ENCODE results near the gene L3MBTL4.
"Not testable (repeated sequence)": the region's sequence is repeated elsewhere in the genome, so short reads cannot be mapped to it uniquely, and the experiment has no call there.

Gene L3MBTL4

GRCh38 chr18:6185782-6186181, 228.9 kb downstream of the L3MBTL4 start:
- DNase-seq (ENCODE audit: low read depth) = not testable (repeated sequence)

DNA sequence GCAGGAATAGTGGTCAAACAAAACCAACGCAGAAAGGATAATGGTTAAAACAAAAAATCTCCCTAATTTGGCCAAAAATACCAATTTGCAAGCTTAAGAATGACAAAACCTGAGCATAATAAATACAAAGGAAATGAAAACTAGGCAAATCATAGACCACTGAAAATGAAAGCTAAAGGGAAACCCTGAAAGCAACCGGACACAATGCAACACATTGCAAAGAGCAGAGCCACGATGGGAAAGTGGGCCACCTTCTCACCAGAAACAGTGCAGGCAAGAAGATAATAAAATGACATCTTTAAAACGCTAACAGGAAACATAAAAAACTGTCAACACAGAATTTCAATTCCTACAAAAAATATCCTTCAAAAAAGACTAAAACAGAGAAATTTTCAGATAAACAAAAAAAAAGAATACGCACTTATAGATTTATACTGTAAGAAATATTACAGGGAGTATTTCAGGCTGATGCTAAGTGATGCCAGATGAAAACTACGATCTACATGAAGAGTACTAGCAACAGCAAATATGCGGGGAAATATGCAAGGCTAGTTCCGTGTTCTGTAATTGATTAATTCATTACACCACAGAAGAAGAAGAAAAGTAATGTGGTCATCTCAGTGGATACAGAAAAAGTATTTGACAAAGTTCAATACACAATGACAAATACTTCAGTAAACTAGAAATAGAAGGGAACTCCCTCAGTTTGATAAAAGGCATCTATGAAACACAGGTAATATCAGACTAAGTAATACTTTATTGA, 239.5 kb downstream of the L3MBTL4 start:
- no peak for DNase-seq (ENCODE audit: low read depth)

DNA sequence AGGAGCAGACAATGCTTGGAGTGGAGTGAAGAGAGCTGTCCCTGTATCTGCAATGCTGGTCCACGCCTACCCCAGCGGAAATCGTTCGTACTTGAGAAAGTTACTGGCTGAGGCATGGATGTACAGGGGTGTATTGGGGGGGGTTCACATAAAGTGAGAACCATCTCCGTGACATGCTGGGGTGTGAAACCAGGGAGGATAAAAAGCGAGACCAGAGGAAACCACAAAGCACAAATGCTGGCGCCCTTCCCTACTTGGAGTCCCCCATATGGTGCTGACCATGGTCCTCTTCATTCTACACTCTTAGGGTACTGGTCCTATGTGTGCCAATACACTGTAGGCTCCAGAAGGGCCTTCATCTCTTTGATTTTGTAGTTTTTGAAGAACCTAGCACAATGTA, 244.1 kb downstream of the L3MBTL4 start:
- no peak for DNase-seq (ENCODE audit: low read depth)

GRCh38 chr18:6161549-6161948, 253.2 kb downstream of the L3MBTL4 start:
- DNase-seq (ENCODE audit: low read depth) = no peak

- no peak for DNase-seq (ENCODE audit: low read depth)
Measured at GRCh38 chr18:6159426-6159825, 255.3 kb downstream of the L3MBTL4 start.

DNA sequence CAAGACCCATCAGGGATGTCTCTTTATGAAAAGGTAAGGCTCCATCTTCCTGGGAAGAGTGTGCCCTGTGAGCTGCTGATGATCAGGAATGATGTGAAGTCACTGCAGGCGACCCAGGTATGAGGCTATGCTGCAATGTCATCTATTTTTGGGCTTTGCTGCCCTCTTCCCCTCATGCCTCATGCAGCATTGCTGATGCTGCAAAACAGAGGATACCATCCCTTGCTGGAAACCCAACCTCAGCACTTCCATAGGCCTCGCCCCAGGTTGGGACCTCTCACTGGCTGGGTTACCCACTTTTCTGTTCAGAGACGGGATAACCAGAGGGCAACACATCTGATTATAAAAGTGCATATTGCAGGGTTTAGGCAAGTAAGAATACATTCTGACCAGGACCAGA, 255.8 kb downstream of the L3MBTL4 start:
- DNase-seq (ENCODE audit: low read depth) = no peak

DNA sequence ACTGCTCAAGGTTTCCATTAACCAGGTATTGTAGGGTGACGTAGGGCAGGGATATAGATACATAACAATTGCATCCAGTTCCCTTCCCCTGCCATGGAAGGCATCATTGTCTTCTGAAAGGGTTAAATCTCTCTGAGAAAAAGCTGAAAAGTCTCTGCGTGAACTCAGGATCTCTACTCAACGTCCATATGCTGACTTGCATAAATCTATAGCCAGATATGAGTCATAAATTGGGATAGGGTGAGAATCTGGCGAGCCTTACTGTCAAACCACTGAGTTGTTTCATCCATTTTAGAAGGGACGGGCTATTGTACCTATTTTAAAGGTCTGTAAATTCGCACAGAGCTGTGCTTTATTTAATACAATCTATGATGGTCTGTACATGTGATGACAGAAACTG, 258.3 kb downstream of the L3MBTL4 start:
- no peak for DNase-seq (ENCODE audit: low read depth)

DNA sequence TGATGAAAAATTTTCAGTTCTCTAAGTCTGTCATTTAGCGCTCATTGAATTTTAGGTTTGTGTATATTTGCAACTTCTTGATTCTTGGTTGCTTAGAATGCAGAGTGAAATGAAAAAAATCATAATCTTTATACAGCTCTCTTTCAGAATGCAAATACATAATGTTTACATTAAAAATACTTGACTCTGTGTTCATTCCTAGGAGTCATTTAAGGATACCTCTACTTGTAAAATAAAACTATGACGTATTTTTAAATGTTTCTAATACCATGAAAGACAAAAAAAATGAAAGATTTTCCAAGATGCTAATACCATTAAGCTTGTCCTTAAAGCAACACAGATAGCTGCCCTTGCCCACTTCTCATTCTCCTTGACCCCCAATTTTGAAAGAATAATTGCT, 259.0 kb downstream of the L3MBTL4 start:
- no peak for DNase-seq (ENCODE audit: low read depth)

GRCh38 chr18:6150430-6150829, 264.3 kb downstream of the L3MBTL4 start:
- no peak for DNase-seq (ENCODE audit: low read depth)

DNA sequence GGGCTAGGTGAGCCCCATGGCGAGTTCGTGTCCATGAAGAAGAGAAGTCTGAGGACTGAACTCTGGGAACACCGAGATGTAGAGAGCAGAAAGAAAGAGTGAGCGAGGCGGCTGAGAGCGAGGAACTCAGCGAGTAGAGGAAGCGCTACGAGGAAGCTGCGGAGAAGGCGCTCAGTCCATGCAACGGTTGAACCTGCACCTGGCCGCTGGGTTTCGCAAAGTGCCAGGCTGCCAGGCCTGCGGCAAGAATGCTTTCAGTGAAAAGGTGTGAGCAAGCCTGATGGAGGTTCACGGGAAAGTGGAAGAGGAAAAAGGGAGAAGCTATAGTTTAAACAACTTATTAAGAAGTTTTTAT, 268.4 kb downstream of the L3MBTL4 start:
- no peak for DNase-seq (ENCODE audit: low read depth)

DNA sequence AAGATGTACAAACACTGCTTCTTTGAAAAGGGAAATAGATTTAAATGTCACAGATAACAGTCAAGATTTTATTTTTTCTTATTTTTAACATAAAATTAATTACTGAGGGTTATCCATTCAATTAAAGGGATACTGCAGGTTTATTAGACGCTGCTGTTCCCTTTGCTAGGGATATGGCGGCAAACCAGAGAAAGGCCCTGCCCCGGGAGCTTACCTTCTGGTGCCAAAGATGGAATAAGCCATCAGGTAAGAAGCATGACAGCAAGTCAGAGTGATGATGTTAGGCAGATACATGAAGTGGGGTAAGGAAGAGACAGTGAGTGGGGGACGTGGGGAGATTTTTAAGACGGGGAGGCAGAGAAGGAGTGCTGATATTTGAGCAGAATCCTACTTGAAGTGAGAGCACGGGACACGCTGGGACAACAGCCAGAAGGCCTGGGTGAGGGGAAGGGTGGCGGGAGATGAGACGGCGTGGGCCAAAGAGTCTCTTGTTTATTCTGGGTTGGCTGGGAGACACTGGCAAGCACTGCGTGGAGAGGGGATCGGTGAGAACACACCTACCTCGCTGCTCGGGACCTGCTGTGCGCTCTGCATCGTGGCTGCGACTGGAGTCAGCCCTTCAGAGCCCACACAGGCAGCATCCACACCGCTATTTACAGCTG, 268.9 kb downstream of the L3MBTL4 start:
- no peak for DNase-seq (ENCODE audit: low read depth)

DNA sequence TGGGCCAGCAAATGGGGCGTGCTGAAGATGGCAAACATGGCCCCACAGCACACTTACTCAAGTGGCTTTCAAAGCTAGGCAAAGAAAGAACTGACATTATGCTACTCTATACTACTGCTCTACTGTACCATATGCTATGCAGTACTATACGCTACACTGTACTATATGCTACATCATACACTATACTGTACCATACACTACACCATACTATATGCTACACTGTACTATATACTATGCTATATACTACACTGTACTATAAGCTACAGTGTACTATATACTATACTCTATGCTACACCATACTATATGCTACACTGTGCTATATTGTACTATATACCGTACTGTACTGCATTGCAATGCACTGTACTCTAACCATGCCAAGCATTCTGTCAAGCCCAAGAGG, 275.7 kb downstream of the L3MBTL4 start:
- no peak for DNase-seq (ENCODE audit: low read depth)

DNA sequence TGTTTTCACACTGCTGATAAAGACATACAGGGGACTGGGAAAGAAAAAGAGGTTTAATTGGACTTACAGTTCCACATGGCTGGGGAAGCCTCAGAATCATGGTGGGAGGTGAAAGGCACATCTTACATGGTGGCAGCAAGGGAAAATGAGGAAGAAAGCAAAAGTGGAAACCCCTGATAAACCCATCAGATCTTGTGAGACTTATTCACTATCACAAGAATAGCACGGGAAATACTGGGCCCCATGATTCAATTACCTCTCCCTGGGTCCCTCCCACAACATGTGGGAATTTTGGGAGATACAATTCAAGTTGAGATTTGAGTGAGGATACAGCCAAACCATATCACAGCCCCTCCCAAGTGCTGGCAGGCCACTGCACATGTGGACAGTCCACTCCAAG, 278.8 kb downstream of the L3MBTL4 start:
- DNase-seq (ENCODE audit: low read depth) = not testable (repeated sequence)

DNA sequence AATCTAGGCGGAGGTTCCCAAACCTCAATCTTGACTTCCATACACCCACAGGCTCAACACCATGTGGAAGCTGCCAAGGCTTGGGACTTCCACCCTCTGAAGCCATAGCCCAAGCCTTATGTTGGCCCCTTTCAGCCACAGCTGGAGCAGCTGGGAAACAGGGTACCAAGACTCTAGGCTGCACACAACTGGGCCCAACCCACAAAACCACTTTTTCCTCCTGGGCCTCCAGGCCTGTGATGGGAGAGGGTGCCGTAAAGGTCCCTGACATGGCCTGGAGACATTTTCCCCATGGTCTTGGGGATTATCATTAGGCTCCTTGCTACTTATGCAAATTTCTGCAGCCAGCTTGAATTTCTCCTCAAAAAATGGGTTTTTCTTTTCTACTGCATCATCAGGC, 279.7 kb downstream of the L3MBTL4 start:
- not testable (repeated sequence) for DNase-seq (ENCODE audit: low read depth)

DNA sequence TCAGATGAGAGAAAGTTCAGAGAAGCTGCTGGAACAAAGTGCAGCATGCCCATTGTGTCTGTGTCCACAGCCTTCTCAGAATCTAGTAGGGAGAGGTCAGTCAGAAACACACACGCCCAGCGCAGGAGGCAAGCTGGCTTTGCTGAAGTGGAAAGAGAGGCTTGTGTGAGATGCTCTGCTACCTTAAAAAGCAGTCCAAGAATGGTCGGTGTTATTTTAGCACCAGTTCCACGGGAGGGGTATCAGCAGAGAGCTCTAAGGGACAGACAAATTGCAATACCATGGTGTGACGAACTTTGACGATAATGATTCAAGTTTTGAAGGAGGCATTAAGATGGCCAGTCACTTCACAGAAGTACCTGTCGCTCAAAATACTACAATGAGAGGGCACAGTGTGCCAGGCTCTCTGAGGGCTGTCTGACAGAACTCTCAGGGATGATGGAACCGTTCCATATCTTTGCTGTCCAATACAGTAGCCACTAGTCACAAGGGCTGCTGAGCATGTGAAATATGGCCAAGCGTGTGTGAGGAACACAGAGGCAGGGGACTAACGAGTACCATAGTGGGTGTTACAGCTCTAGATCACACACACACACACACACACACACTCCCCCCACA, 281.9 kb downstream of the L3MBTL4 start:
- no peak for DNase-seq (ENCODE audit: low read depth)

GRCh38 chr18:6120820-6121279, 293.9 kb downstream of the L3MBTL4 start:
- DNase-seq (ENCODE audit: low read depth) = no peak

- no peak for DNase-seq (ENCODE audit: low read depth)
Measured at GRCh38 chr18:6119761-6120160, 294.9 kb downstream of the L3MBTL4 start.

GRCh38 chr18:6118080-6118479, 296.6 kb downstream of the L3MBTL4 start:
- no peak for DNase-seq (ENCODE audit: low read depth)

GRCh38 chr18:6115710-6116109, 299.0 kb downstream of the L3MBTL4 start:
- DNase-seq (ENCODE audit: low read depth) = no peak

DNA sequence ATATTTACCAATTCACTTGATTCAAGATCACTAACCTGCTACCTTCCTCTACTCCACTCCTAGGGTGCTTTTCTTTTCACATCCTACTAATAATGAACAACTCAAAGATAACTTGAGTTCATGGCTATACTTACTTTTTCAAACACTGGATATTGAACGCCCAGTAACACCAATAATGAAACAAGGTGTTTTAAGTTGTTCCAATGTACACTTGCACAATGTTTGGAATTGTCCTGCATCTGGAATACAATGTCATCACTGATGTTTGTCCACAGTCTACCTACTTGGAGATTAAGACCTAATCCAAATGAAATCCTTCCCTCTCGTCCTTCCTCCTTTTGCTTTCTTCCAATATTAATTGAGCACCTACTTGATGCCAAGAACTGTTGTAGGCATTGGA, 301.1 kb downstream of the L3MBTL4 start:
- no peak for DNase-seq (ENCODE audit: low read depth)

DNA sequence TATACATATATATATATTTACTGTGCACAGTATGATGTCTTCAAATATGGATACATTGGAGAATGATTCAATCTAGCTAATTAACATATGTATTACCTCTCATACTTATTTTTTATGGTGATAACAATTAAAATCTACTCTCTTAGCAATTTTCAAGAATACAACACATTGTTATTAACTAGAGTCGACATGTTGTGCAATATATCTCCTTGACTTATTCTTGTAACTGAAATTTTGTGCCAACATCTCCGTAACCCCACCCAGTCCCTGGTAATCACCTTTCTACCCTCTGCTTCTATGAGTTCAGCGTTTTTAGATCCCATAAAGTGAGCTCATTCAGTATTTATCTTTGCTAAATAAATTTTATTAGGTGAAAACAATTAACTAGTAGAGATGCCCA, 303.0 kb downstream of the L3MBTL4 start:
- DNase-seq (ENCODE audit: low read depth) = no peak

- no peak for DNase-seq (ENCODE audit: low read depth)
Measured at GRCh38 chr18:6109743-6110142, 305.0 kb downstream of the L3MBTL4 start.

DNA sequence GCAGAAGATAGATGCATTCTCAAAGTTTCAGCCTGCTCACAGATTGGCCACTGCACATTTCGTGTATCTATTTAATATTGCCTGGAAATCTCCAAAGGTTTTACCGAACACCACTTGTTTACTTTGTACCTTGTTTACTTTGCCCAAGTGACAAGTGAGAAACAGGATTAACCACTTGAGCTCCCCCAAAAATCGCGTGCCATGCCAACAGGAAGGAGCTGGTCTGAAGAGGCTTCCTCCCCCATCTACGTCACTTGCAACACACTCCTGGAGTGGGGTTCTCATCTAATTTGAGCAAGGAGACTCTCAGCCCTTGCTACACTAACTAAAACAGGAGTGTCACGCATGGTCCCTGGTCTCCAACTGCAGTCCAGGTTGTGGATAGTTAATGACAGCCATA, 306.9 kb downstream of the L3MBTL4 start:
- no peak for DNase-seq (ENCODE audit: low read depth)

Measured in fibroblast of the conjunctiva (primary cell).